HepG2 (cell line): ENCODE measurements around the gene LSM5. TPM values are rescaled to one million over a fixed set of nuclear protein-coding genes. Genes with fewer than 3 reads are reported as not detected.

Source experiments
- ATAC-seq: fragments of 200-7000 bp; cut with Tn5 transposase; 3 replicates; pipeline ENCODE4 v1.9.1; 2020; ENCODE audit warnings: mild to moderate bottlenecking, moderate library complexity
- BruUV-seq: library from RNA; stranded (reverse); fragments of 400-500 nt; replicated peaks from 2 replicates; lab custom pipeline; 2021; lab: Mats Ljungman, UMichigan
- CTCF ChIA-PET: fragments of 300-600 bp; formaldehyde crosslinking; extraction: SDS; loops from one replicate; lab custom pipeline; 2021; ENCODE audit warnings: low total read pairs, inconsistent platforms, low intra/inter-chr PET ratio; lab: Yijun Ruan, JAX
- POLR2A ChIA-PET: fragments of 350-600 bp; sonication (Branson Sonifier 250); formaldehyde crosslinking; loops from one replicate; lab custom pipeline; 2020; ENCODE audit warnings: antibody characterized with exemption, inconsistent platforms; lab: Yijun Ruan, JAX
- DNase-seq: peaks from one replicate; pipeline ENCODE4 v3.0.0-alpha.2; 2015; ENCODE audit warnings: low spot score
- FAIRE-seq: peaks from 3 replicates; lab custom pipeline; 2011; peaks lifted over from hg19 to GRCh38; lab: Jason Lieb, UNC
- H2AFZ ChIP-seq: one replicate; pipeline ENCODE4 v1.6.1; 2011; ENCODE audit warnings: low read length, inconsistent platforms
- H3K27ac ChIP-seq: fragments of 300-600 bp; 3 replicates; pipeline ENCODE4 v1.8.0; 2011; ENCODE audit warnings: mixed run types, mild to moderate bottlenecking, mixed read lengths, low read length, inconsistent platforms; ENCODE audit not compliant: insufficient read depth; ENCODE audit errors: extremely low read length
- H3K27me3 ChIP-seq, 2 experiments: fragments of 200-600 bp in 1 of 2; 2 replicates in 1 of 2; 3 replicates in 1 of 2; pipeline versions ENCODE4 v1.6.0 to v1.8.0; 2011; ENCODE audit warnings: low read length in 2 of 2, mild to moderate bottlenecking in 2 of 2, moderate library complexity in 2 of 2, inconsistent platforms in 1 of 2; ENCODE audit not compliant: insufficient read depth in 2 of 2, control insufficient read depth in 1 of 2
- H3K36me3 ChIP-seq, 2 experiments: fragments of 200-600 bp in 1 of 2; replicated peaks in 1 of 2; 2 replicates in 1 of 2; 3 replicates in 1 of 2; pipeline versions ENCODE4 v1.5.1 to v1.8.0; 2011; ENCODE audit warnings: low read length in 2 of 2, inconsistent platforms in 1 of 2; ENCODE audit not compliant: insufficient read depth in 2 of 2, control insufficient read depth in 1 of 2
- H3K4me1 ChIP-seq: 2 replicates; pipeline ENCODE4 v1.5.1; 2012; ENCODE audit warnings: low read length, inconsistent platforms; ENCODE audit not compliant: insufficient read depth
- H3K4me2 ChIP-seq: 2 replicates; pipeline ENCODE4 v1.6.0; 2011; ENCODE audit warnings: low read depth, low read length, inconsistent platforms
- H3K4me3 ChIP-seq, 3 experiments: fragments of 200-600 bp in 1 of 3; sonication (generic), shearing (Covaris generic) in 1 of 3; replicated peaks in 1 of 3; 2 replicates each; pipeline ENCODE4 v1.5.1; 2011 to 2016; ENCODE audit warnings: low read length in 3 of 3, inconsistent platforms in 2 of 3, low read depth in 2 of 3, mild to moderate bottlenecking in 2 of 3, control low read depth in 1 of 3, mixed read lengths in 1 of 3; ENCODE audit not compliant: insufficient read depth in 1 of 3
- H3K79me2 ChIP-seq: one replicate; pipeline ENCODE4 v1.6.1; 2011; ENCODE audit warnings: low read length, inconsistent platforms; ENCODE audit not compliant: insufficient read depth
- H3K9ac ChIP-seq: 2 replicates; pipeline ENCODE4 v1.6.0; 2011; ENCODE audit warnings: mild to moderate bottlenecking, low read depth, low read length, inconsistent platforms; ENCODE audit not compliant: insufficient read depth
- H3K9me3 ChIP-seq: 2 replicates; pipeline ENCODE4 v1.5.1; 2012; ENCODE audit warnings: mild to moderate bottlenecking, low read length
- H4K20me1 ChIP-seq: 2 replicates; pipeline ENCODE4 v1.6.0; 2011; ENCODE audit warnings: inconsistent platforms, mild to moderate bottlenecking, low read length, moderate library complexity; ENCODE audit not compliant: insufficient read depth
- ARNTL ChIP-seq: sonication (generic); formaldehyde crosslinking; IDR thresholded peaks from 2 replicates; pipeline ENCODE4 v1.4.0; 2020; ENCODE audit warnings: mild to moderate bottlenecking, missing genetic modification reagents
- ATF4 ChIP-seq, 2 experiments: fragments of 450-650 bp in 1 of 2; sonication (generic) in 1 of 2; formaldehyde crosslinking; IDR thresholded peaks; 2 replicates each; pipeline versions ENCODE4 v1.5.0 to v1.8.0; 2020 to 2022; ENCODE audit warnings: mild to moderate bottlenecking in 1 of 2, missing genetic modification reagents in 1 of 2
- CHCHD3 ChIP-seq: sonication (generic); formaldehyde crosslinking; IDR thresholded peaks from 2 replicates; pipeline ENCODE4 v1.8.0; 2022; ENCODE audit warnings: mild to moderate bottlenecking, missing genetic modification reagents, moderate library complexity
- GLI4 ChIP-seq: sonication (generic); formaldehyde crosslinking; IDR thresholded peaks from 2 replicates; pipeline ENCODE4 v1.5.1; 2020; ENCODE audit warnings: missing genetic modification reagents, mild to moderate bottlenecking, moderate library complexity, borderline replicate concordance
- KLF9 ChIP-seq: IDR thresholded peaks from 2 replicates; pipeline ENCODE4 v1.6.1; 2016; ENCODE audit warnings: low read depth
- MIER2 ChIP-seq: IDR thresholded peaks from 2 replicates; pipeline ENCODE4 v1.6.1; 2016; ENCODE audit warnings: missing biosample characterization, missing genetic modification reagents
- NAIF1 ChIP-seq: sonication (generic); formaldehyde crosslinking; IDR thresholded peaks from 2 replicates; pipeline ENCODE4 v1.5.0; 2020; ENCODE audit warnings: mild to moderate bottlenecking, missing genetic modification reagents, borderline replicate concordance
- RELA ChIP-seq: sonication (generic); formaldehyde crosslinking; IDR thresholded peaks from 2 replicates; pipeline ENCODE4 v1.4.0; 2020; ENCODE audit warnings: missing genetic modification reagents
- REXO4 ChIP-seq: sonication (generic); formaldehyde crosslinking; IDR thresholded peaks from 2 replicates; pipeline ENCODE4 v1.8.0; 2022; ENCODE audit warnings: missing genetic modification reagents, mild to moderate bottlenecking, borderline replicate concordance
- STAG1 ChIP-seq: sonication (generic); formaldehyde crosslinking; IDR thresholded peaks from 2 replicates; pipeline ENCODE4 v1.4.0; 2020; ENCODE audit warnings: missing genetic modification reagents
- ZFP82 ChIP-seq: sonication (generic); formaldehyde crosslinking; IDR thresholded peaks from 2 replicates; pipeline ENCODE4 v1.5.1; 2020; ENCODE audit warnings: mild to moderate bottlenecking, missing genetic modification reagents, borderline replicate concordance
- ZFP90 ChIP-seq: sonication (generic); formaldehyde crosslinking; IDR thresholded peaks from 2 replicates; pipeline ENCODE4 v1.8.0; 2022; ENCODE audit warnings: missing genetic modification reagents, mild to moderate bottlenecking, inconsistent platforms, borderline replicate concordance
- ZFYVE20 ChIP-seq: sonication (generic); formaldehyde crosslinking; IDR thresholded peaks from 2 replicates; pipeline ENCODE4 v1.8.0; 2023; ENCODE audit warnings: low read depth, mild to moderate bottlenecking, moderate library complexity, missing genetic modification reagents, borderline replicate concordance
- ZNF18 ChIP-seq: sonication (generic); formaldehyde crosslinking; IDR thresholded peaks from 2 replicates; pipeline ENCODE4 v1.8.0; 2022; ENCODE audit warnings: mild to moderate bottlenecking, missing genetic modification reagents; ENCODE audit not compliant: insufficient replicate concordance
- ZNF33A ChIP-seq: sonication (generic); formaldehyde crosslinking; IDR thresholded peaks from 2 replicates; pipeline ENCODE4 v1.5.1; 2020; ENCODE audit warnings: missing genetic modification reagents, mild to moderate bottlenecking, moderate library complexity, borderline replicate concordance
- ZNF552 ChIP-seq: sonication (generic); formaldehyde crosslinking; IDR thresholded peaks from 2 replicates; pipeline ENCODE4 v1.9.0; 2022; ENCODE audit warnings: missing genetic modification reagents, mild to moderate bottlenecking, borderline replicate concordance
- ZNF557 ChIP-seq: sonication (generic); formaldehyde crosslinking; IDR thresholded peaks from 2 replicates; pipeline ENCODE4 v1.4.0; 2020; ENCODE audit warnings: missing genetic modification reagents
- ZNF589 ChIP-seq: sonication (generic); formaldehyde crosslinking; conservative IDR thresholded peaks from 2 replicates; pipeline ENCODE4 v1.8.0; 2022; ENCODE audit warnings: mild to moderate bottlenecking, moderate library complexity, missing genetic modification reagents
- ZSCAN12 ChIP-seq: sonication (generic); formaldehyde crosslinking; IDR thresholded peaks from 2 replicates; pipeline ENCODE4 v1.9.0; 2021; ENCODE audit warnings: mild to moderate bottlenecking, missing genetic modification reagents
- WGBS: methylation state at CpG from one replicate; pipeline ENCODE4 v1.1.6; 2017; ENCODE audit warnings: low lambda C conversion rate; 5-methylcytosine and 5-hydroxymethylcytosine counted together
- in situ Hi-C: cut with HindIII; loops from 2 replicates; pipeline ENCODE4 v1.10.0; 2017; ENCODE audit warnings: low pct_unique_long_range_greater_than_20kb; ENCODE audit not compliant: extremely low pct_ligation_motif_present
- intact Hi-C: fragments of 100-400 bp; cut with micrococcal nuclease; formaldehyde crosslinking; loops from one replicate; pipeline ENCODE4 v1.10.0; 2022; ENCODE audit not compliant: unreplicated experiment
- polyA plus RNA-seq, 8 experiments: library from polyadenylated mRNA; depleted of rRNA in 3 of 8; stranded (reverse) in 7 of 8; unstranded in 1 of 8; fragments of >200 nt; fragmentation: Illumina TruSeq in 4 of 8; extraction: Trizol in 4 of 8; gene quantifications; 2 replicates each; pipeline versions ENCODE4 v1.2.1 to v1.2.3, GENCODE V29; 2011 to 2016; ENCODE audit warnings: low read depth in 4 of 8, missing spikeins in 1 of 8, mixed read lengths in 1 of 8; ENCODE audit not compliant: insufficient read depth in 1 of 8
- total RNA-seq, 5 experiments: library from RNA; depleted of rRNA; stranded (reverse); fragments of >200 nt; fragmentation: Illumina TruSeq; extraction: Trizol; gene quantifications; 2 replicates each; pipeline ENCODE4 v1.2.3, GENCODE V29; 2016; ENCODE audit warnings: low read depth in 1 of 5
- TF ChIP-seq, protein P1 (sequence below): sonication (generic); formaldehyde crosslinking; IDR thresholded peaks from 2 replicates; pipeline ENCODE4 v1.5.1; 2020; ENCODE audit warnings: mild to moderate bottlenecking, moderate library complexity, missing genetic modification reagents
- TF ChIP-seq, protein P2 (sequence below): sonication (generic); IDR thresholded peaks from 2 replicates; pipeline ENCODE4 v1.6.1; 2016; ENCODE audit warnings: low read depth, borderline replicate concordance

Gene LSM5
- total and polyA plus RNA-seq, 2 of the 13 experiments (the other 11 are each of a cell fraction or from before 2014, with no cell fraction given): 30.3 to 183 TPM

GRCh38 chr7:32489788-32490126, 423 bp downstream of the LSM5 start:
- Histone ChIP-seq H3K4me3 (peak overlapping the region; percentile 91 to 98 (median 94)), H3K9me3 (no peaks in the 10 kb centered on the region), H3K27ac (peak overlapping the region; percentile 92), H4K20me1 (no peaks in the 10 kb centered on the region), H3K4me2 (peak overlapping the region; percentile 75), H3K27me3 (no peaks in the 10 kb centered on the region; a peak in 1 of 5 replicates), H3K36me3 (peaks cover 3 to 20% of the 10 kb centered on the region in 2 experiments; a peak in 4 of 5 replicates), H3K79me2 (peaks cover 21% of the 10 kb centered on the region), H3K4me1 (peaks cover 23% of the 10 kb centered on the region), H2AFZ (no peak overlapping the region), H3K9ac (peak overlapping the region; percentile 94)
- CTCF ChIA-PET: no interaction called here
- POLR2A ChIA-PET: interaction anchor here (1.0 to 1.8 kb wide), 2 partner anchors 99 to 179 kb away, joined by 4 to 6 read pairs; no protein-coding TSS in a partner anchor
- peak; percentile 76 for DNase-seq
- intact Hi-C loops (loop anchor here (5.0 to 10.0 kb wide), 4 partner anchors 58 to 725 kb away; partner anchors contain the start of gene NT5C3A), in situ Hi-C loops (loop anchor here (10.0 kb wide), 1 partner anchor 745 kb away; no protein-coding TSS in a partner anchor)
- 0% methylated on average over 9 of the region's 9 CpGs for WGBS
- no peak; the same call in 2 of the 3 replicates for ATAC-seq
- no peak for FAIRE-seq
- TSS peak; percentile 41 for BruUV-seq
- TF ChIP-seq NAIF1 (CRISPR knock-in tag): no peak
- no peak for TF ChIP-seq REXO4 (CRISPR knock-in tag)
- TF ChIP-seq ZNF18 (CRISPR knock-in tag): no peak
- TF ChIP-seq ZFP90 (CRISPR knock-in tag): no peak
- no peak for TF ChIP-seq ATF4 (CRISPR knock-in tag; IDR thresholded peaks at IDR 0.05)
- TF ChIP-seq, protein P1, sequence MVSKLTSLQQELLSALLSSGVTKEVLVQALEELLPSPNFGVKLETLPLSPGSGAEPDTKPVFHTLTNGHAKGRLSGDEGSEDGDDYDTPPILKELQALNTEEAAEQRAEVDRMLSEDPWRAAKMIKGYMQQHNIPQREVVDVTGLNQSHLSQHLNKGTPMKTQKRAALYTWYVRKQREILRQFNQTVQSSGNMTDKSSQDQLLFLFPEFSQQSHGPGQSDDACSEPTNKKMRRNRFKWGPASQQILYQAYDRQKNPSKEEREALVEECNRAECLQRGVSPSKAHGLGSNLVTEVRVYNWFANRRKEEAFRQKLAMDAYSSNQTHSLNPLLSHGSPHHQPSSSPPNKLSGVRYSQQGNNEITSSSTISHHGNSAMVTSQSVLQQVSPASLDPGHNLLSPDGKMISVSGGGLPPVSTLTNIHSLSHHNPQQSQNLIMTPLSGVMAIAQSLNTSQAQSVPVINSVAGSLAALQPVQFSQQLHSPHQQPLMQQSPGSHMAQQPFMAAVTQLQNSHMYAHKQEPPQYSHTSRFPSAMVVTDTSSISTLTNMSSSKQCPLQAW (CRISPR knock-in tag): no peak
- TF ChIP-seq ZFP82 (CRISPR knock-in tag): 0 out of 2 replicates have a peak, but pooled peaks have one; percentile 49
- no peak for TF ChIP-seq RELA (CRISPR knock-in tag)
- TF ChIP-seq, protein P2, sequence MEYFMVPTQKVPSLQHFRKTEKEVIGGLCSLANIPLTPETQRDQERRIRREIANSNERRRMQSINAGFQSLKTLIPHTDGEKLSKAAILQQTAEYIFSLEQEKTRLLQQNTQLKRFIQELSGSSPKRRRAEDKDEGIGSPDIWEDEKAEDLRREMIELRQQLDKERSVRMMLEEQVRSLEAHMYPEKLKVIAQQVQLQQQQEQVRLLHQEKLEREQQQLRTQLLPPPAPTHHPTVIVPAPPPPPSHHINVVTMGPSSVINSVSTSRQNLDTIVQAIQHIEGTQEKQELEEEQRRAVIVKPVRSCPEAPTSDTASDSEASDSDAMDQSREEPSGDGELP: no peak
- TF ChIP-seq STAG1: no peak
- no peak for TF ChIP-seq ZFYVE20 (CRISPR knock-in tag)
- no peak for TF ChIP-seq CHCHD3
- 0 out of 2 replicates have a peak, but pooled peaks have one; percentile 7 for TF ChIP-seq GLI4 (CRISPR knock-in tag)
- TF ChIP-seq ZNF33A (CRISPR knock-in tag): no peak
- no peak for TF ChIP-seq ZNF557 (CRISPR knock-in tag)
- no peak for TF ChIP-seq ZNF589 (CRISPR knock-in tag)
- TF ChIP-seq ZSCAN12: no peak
- TF ChIP-seq ARNTL: no peak
- no peak for TF ChIP-seq KLF9 (CRISPR knock-in tag)
- no peak for TF ChIP-seq MIER2 (CRISPR knock-in tag)
- TF ChIP-seq ZNF552 (CRISPR knock-in tag): no peak
